Activated naive CD8-positive, alpha-beta T cell (primary cell): ENCODE measurements around the gene ADH1B.

Experiments used
- H3K27ac Mint-ChIP-seq: one replicate; pipeline ENCODE4 v1.8.0; 2021; ENCODE audit warnings: mixed read lengths
- H3K27me3 Mint-ChIP-seq: one replicate; pipeline ENCODE4 v1.8.0; 2021; ENCODE audit warnings: mixed read lengths
- H3K36me3 Mint-ChIP-seq: one replicate; pipeline ENCODE4 v1.8.0; 2021; ENCODE audit warnings: mixed read lengths
- H3K4me1 Mint-ChIP-seq: one replicate; pipeline ENCODE4 v1.8.0; 2021; ENCODE audit warnings: low read depth, mixed read lengths
- H3K4me3 Mint-ChIP-seq: one replicate; pipeline ENCODE4 v1.8.0; 2021; ENCODE audit warnings: mild to moderate bottlenecking, mixed read lengths
- H3K9me3 Mint-ChIP-seq: one replicate; pipeline ENCODE4 v1.8.0; 2021; ENCODE audit warnings: low read depth, mixed read lengths

ADH1B gene

DNA sequence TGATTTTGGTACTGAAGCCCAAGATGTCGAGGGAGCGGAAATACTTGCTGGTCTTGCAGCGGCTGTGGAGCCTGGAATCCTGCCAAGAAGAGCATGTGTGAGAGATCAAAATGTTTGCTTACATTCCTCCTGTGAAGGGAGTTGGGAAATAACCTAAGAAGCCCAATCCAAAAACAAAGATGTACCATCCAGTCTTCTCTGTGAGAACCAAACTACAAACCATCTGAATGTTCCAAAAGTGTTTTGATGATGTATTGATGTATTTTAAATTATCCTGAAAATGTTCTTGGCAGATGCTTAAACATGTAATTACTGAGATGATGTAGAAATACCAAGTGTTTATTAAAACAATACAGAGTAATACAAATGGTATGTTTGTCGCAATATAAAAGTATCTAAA lies 20.3 kb downstream of the ADH1B start:
- no peak overlapping the region for H3K4me3 Mint-ChIP-seq
- H3K36me3 Mint-ChIP-seq = no peaks in the 10 kb centered on the region
- peaks cover 14% of the 10 kb centered on the region for H3K9me3 Mint-ChIP-seq
- no peaks in the 10 kb centered on the region for H3K27me3 Mint-ChIP-seq
- H3K4me1 Mint-ChIP-seq = no peaks in the 10 kb centered on the region
- no peak overlapping the region for H3K27ac Mint-ChIP-seq

GRCh38 chr4:99293357-99293756 lies 27.8 kb downstream of the ADH1B start:
- Mint-ChIP-seq H3K27ac (no peak overlapping the region), H3K36me3 (peaks cover 8% of the 10 kb centered on the region), H3K4me1 (no peaks in the 10 kb centered on the region), H3K27me3 (peaks cover 7% of the 10 kb centered on the region), H3K4me3 (no peak overlapping the region), H3K9me3 (peaks cover 20% of the 10 kb centered on the region)

DNA sequence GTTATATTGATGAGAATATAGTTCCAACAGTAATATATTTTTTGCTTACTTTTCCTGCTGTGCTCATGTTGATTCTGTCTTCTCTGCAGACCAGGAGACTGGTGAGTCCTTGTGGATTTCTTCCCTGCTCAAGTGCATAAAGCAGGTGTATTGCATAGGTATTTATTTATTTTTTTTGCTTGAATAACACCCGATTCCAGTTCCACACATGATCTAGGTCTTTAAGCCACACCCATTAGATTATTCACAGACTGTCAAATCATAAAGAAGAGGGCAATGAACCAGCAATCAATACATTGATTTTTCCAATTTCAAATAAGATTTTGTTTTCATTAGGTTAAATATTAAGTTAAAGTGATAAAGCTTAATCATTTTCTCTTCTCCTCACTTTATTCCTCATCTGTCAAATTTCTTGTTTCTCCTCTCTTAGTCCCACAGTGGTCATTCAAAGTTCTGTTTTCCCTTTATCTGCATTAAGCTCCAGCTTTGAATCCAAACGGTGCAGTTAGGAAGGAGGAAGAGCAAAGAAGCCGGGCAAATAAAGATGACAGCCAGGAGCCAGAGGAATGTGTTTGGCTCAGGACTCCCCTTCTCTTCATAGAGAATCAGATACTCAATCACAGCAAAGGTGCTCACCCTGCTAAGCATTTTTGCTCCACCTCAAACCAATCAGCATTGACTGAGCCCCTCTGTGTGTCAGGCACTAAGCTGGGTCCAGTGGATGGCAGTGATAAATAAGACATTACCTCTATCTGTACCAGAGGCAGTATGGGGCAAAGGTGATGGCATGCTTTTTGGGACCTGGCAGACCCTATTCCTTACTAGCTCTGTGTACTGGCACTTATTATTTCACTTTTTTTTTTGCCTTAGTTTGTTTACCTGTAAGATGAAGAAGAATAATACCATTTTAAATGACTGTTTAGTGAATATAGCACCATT lies 30.1 kb downstream of the ADH1B start, which contains the start of gene ADH1A:
Gene ADH1A, minus strand, starts transcription at position 138 of the 939 bp plus-strand sequence. Its CDS starts 71 bp downstream, at position 67.
- Mint-ChIP-seq H3K4me3 (no peak within 1 kb of the TSS), H3K27ac (no peak within 1 kb of the TSS), H3K36me3 (peaks cover 8% of the 10 kb centered on the region), H3K27me3 (peaks cover 7% of the 10 kb centered on the region), H3K4me1 (no peaks in the 10 kb centered on the region), H3K9me3 (peaks cover 12% of the 10 kb centered on the region)

DNA sequence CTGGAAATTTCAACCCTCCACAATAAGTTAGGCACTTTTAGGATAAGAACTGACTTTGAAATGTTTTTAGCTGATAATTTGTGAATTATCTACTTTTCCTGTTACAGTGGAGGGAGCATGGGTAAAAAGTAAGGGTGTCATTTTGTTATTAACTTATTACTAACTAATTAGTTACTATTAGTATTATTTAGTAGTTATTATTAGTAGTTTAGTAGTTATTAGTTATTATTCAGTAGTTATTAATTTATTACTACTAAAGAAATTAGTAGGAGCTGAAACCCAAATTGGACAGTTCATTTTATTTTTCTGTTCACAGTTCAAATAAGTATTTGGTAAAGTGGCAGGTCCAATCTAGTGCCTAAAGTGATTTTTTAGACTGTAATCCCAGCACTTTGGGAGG lies 35.8 kb downstream of the ADH1B start:
- Mint-ChIP-seq H3K36me3 (no peaks in the 10 kb centered on the region), H3K4me3 (no peak overlapping the region), H3K4me1 (no peaks in the 10 kb centered on the region), H3K27ac (no peak overlapping the region), H3K27me3 (no peaks in the 10 kb centered on the region), H3K9me3 (no peaks in the 10 kb centered on the region)

- Mint-ChIP-seq H3K4me3 (no peak overlapping the region), H3K9me3 (no peaks in the 10 kb centered on the region), H3K4me1 (no peaks in the 10 kb centered on the region), H3K27me3 (peaks cover 2% of the 10 kb centered on the region), H3K36me3 (no peaks in the 10 kb centered on the region), H3K27ac (no peak overlapping the region)
Observed at GRCh38 chr4:99282731-99283130, 38.5 kb downstream of the ADH1B start.

DNA sequence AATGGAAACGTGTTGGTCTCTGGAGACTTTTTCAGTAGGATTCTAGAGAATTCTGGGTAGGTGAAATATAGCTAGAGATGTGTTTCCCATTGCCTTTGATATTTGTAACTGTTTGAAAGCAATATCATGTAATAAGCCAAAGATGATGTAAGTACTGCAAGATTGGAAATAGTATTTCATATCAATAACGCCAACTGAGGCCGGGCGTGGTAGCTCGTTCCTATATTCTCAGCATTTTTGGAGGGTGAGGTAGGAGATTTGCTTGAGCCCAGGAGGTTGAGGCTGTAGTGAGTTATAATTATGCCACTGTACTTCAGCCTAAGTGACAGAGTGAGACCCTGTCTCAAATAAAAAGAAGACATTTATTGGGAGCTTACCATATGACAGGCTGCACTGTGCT lies 39.9 kb downstream of the ADH1B start:
- Mint-ChIP-seq H3K27me3 (peaks cover 3% of the 10 kb centered on the region), H3K27ac (no peak overlapping the region), H3K4me1 (no peaks in the 10 kb centered on the region), H3K9me3 (no peaks in the 10 kb centered on the region), H3K36me3 (no peaks in the 10 kb centered on the region), H3K4me3 (no peak overlapping the region)

DNA sequence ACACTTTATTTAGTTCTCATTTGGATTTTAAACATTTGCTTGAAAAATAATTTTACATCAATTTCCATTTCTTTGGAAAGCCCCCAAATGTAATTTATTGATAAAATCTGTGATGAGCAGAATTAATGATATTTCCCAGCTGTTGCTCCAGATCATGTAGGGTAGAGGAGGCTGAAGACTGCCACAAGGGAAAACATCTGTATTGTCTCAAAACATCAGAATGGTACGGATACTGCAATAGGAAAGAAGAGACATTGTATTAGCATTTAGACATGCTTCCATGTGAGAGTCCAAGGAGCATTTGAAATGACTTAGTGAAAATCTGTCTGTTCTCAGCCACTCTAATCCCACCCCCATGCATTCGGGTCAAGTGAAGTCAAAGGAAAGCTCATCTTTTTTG lies 44.8 kb downstream of the ADH1B start:
- Mint-ChIP-seq H3K4me1 (no peaks in the 10 kb centered on the region), H3K27me3 (peaks cover 3% of the 10 kb centered on the region), H3K36me3 (no peaks in the 10 kb centered on the region), H3K9me3 (no peaks in the 10 kb centered on the region), H3K27ac (no peak overlapping the region), H3K4me3 (no peak overlapping the region)

- Mint-ChIP-seq H3K9me3 (no peaks in the 10 kb centered on the region), H3K4me1 (no peaks in the 10 kb centered on the region), H3K4me3 (no peak overlapping the region), H3K27me3 (peaks cover 3% of the 10 kb centered on the region), H3K27ac (no peak overlapping the region), H3K36me3 (no peaks in the 10 kb centered on the region)
Observed at GRCh38 chr4:99275885-99276284, 45.3 kb downstream of the ADH1B start.

GRCh38 chr4:99275050-99275449 lies 46.2 kb downstream of the ADH1B start:
- Mint-ChIP-seq H3K27me3 (peaks cover 1% of the 10 kb centered on the region), H3K4me1 (no peaks in the 10 kb centered on the region), H3K36me3 (no peaks in the 10 kb centered on the region), H3K4me3 (no peak overlapping the region), H3K27ac (no peak overlapping the region), H3K9me3 (no peaks in the 10 kb centered on the region)

- Mint-ChIP-seq H3K9me3 (no peaks in the 10 kb centered on the region), H3K27ac (no peak overlapping the region), H3K27me3 (peaks cover 1% of the 10 kb centered on the region), H3K4me3 (no peak overlapping the region), H3K36me3 (no peaks in the 10 kb centered on the region), H3K4me1 (no peaks in the 10 kb centered on the region)
Observed at GRCh38 chr4:99273704-99274103, 47.5 kb downstream of the ADH1B start.

GRCh38 chr4:99264927-99265326 lies 56.3 kb downstream of the ADH1B start:
- peaks cover 14% of the 10 kb centered on the region for H3K9me3 Mint-ChIP-seq
- peaks cover 7% of the 10 kb centered on the region for H3K36me3 Mint-ChIP-seq
- no peak overlapping the region for H3K27ac Mint-ChIP-seq
- H3K4me1 Mint-ChIP-seq = no peaks in the 10 kb centered on the region
- peaks cover 2% of the 10 kb centered on the region for H3K27me3 Mint-ChIP-seq
- no peak overlapping the region for H3K4me3 Mint-ChIP-seq
